GM10266 (cell line): ENCODE results near the gene EHD2.
"Not testable (repeated sequence)": the region's sequence is repeated elsewhere in the genome, so short reads cannot be mapped to it uniquely, and the experiment has no call there.

Experiments used
- DNase-seq: peaks from one replicate; pipeline ENCODE4 v3.0.0; 2012; ENCODE audit errors: extremely low spot score
- TF ChIP-seq, protein P1 (sequence below): IDR thresholded peaks from 2 replicates; pipeline ENCODE4 v1.5.1; 2012; ENCODE audit warnings: mild to moderate bottlenecking, low read depth; ENCODE audit not compliant: control insufficient read depth, insufficient read depth; ENCODE audit errors: missing control alignments

The EHD2 gene

DNA sequence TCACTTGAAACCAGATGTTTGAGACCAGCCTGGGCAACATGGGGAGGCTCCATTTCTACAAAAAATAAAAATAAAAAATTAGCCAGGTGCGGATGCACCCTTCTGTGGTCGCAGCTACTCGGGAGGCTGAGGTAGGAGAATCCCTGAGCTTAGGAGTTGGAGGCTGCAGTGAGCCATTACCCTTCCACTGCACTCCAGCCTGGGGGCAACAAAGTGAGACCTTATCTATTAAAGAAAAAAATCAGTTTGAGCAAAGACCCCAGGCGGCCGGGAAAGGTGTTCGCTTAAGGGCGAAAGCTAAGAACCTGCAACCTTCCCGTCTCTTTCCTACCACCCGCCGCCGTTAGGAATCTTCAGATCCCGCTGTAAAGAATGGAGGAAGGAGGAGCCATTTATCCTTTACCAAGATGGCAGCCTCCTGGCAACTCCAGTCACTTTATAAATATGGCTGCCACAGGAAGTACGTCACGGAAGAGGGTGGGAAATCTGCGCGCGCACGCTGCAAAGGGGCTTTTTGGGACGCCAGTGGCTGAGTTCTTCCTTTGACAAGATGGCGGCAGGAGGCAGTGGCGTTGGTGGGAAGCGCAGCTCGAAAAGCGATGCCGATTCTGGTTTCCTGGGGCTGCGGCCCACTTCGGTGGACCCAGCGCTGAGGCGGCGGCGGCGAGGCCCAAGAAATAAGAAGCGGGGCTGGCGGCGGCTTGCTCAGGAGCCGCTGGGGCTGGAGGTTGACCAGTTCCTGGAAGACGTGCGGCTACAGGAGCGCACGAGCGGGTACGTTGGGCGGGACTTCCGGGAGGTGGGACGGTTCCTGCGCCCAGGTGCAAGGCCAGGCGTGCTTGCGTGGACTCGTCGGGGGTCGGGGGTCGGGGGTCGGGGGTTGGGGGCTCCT is 32.0 kb downstream of the EHD2 start, which contains the start of gene NOP53:
TSS of gene NOP53 (plus strand) at position 537 of the 892 bp plus-strand sequence. CDS start at position 551, 14 bp downstream.
- TF ChIP-seq, protein P1, sequence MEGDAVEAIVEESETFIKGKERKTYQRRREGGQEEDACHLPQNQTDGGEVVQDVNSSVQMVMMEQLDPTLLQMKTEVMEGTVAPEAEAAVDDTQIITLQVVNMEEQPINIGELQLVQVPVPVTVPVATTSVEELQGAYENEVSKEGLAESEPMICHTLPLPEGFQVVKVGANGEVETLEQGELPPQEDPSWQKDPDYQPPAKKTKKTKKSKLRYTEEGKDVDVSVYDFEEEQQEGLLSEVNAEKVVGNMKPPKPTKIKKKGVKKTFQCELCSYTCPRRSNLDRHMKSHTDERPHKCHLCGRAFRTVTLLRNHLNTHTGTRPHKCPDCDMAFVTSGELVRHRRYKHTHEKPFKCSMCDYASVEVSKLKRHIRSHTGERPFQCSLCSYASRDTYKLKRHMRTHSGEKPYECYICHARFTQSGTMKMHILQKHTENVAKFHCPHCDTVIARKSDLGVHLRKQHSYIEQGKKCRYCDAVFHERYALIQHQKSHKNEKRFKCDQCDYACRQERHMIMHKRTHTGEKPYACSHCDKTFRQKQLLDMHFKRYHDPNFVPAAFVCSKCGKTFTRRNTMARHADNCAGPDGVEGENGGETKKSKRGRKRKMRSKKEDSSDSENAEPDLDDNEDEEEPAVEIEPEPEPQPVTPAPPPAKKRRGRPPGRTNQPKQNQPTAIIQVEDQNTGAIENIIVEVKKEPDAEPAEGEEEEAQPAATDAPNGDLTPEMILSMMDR: no peak
- peak; percentile 97 for DNase-seq

- not testable (repeated sequence) for DNase-seq
Observed at GRCh38 chr19:47746129-47746528, 32.9 kb downstream of the EHD2 start.

DNA sequence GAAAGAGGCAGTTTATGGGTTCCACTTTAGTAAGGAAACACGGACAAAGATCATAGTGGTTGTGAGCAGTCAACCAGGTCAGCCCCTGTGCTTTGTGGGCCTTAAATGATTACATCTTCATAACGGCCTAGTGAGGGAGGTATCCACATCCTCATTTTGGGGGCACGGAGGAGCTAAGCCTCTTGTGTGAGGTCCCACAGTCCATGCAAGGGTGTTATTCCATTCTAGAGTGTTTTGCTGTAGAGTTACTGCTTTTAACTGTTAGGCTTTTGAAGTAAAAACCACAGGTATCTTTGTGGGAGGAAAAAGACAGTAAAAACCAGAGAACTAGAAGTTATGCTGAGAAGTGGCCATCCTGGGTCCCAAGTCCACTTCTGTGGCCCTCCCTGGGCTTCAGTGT is 36.1 kb downstream of the EHD2 start:
- TF ChIP-seq, protein P1: no peak
- peak; percentile 85 for DNase-seq

- DNase-seq: no peak
- TF ChIP-seq, protein P1: no peak
Observed at GRCh38 chr19:47750752-47751151, 37.5 kb downstream of the EHD2 start.

DNA sequence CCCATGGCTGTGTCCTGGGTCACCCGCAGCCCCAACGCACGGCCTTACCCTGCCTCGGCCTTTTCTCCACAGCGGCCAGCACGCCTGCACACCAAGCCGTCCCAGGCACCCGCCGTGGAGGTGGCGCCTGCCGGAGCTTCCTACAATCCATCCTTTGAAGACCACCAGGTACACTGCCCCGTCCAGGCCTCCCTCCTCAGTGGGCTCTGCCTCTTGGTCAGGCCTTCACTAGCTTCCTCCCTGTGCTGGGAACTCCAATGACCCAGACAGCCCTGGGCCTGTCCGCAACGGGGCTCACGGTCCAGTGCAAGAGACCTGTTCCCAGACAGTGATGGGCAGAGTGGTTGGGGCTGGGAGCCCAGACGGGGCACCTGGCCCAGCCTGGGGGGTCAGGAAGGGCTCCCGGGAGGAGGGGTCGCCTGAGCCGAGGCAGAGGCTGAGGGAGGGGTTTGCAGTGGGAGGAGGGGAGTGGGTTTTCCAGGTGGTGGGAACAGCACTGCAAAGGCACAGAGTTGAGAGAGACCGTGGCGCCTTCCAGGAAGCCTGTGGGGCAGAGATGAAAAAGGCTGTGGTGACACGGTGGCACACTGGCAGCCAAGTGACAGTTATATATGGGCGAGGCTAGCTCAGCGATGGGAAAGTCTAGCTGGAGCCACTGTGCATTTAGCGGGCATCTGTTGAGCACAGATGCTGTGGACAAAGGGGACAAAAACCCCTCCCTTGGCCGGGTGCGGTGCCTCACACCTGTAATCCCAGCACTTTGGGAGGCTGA is 39.4 kb downstream of the EHD2 start:
- TF ChIP-seq, protein P1: no peak
- no peak for DNase-seq

- no peak for DNase-seq
- TF ChIP-seq, protein P1: no peak
Observed at GRCh38 chr19:47754206-47755064, 41.2 kb downstream of the EHD2 start.

DNA sequence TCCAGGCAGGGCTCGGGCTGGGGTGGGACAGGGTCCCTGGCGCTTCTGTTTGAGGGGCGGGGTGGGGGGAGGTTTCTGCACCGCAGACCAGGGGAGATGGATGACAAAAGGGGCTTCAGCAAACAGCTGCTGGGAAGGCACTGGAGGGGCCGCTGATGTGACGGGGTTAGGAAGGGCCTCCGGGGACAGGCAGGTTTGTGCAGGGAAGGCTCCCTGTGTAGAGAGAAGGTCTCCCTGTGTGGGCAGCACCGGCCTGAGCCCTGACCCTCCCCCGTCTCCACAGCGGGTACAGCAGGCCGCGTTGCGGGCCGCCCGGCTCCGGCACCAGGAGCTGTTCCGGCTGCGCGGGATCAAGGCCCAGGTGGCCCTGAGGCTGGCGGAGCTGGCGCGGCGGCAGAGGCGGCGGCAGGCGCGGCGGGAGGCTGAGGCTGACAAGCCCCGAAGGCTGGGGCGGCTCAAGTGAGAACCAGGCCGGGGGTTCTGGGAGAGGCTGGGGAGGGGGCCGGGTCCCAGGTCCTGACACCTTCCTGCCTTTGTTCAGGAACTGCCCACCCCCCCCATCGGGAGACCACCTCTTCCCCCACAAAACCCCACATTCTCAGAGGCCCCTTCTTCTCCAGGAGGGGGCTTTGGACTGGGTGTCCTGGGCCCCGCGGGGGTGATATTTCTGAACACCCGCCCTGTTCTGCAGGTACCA is 42.0 kb downstream of the EHD2 start:
- TF ChIP-seq, protein P1: no peak
- no peak for DNase-seq
